HG02938 (cell line): Measurements from ENCODE around the gene HES3.

Experiments
- ATAC-seq: cut with Tn5 transposase; IDR thresholded peaks from one replicate; pipeline ENCODE4 v1.9.1; 2021; ENCODE audit warnings: mild to moderate bottlenecking, moderate library complexity; ENCODE audit not compliant: unreplicated experiment

Gene HES3

GRCh38 chr1:6260961-6261614, 17.1 kb downstream of the HES3 start, which contains the start of gene GPR153:
Gene GPR153, minus strand, starts transcription at chr1:6261098. Its CDS starts 6,193 bp downstream, at chr1:6254905.
- ATAC-seq: no peak

DNA sequence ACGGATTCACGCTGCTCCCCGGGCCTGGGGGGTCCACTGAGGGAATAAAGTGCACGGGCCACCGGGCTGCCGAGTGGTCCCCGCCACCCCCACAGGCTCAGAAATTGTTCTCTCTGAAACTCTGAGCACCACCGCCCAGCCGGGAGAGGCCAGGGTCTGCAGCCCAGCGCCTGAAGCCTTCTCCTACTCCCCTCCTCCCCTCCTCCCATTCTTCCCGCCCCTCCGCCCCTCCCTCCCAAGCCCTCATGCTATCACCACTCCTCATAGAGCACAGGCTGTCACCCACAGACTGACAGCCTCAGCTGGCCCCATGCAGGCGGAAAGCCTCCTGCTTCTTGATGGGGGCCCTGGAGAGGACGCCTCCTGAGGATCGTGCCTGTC, 17.6 kb downstream of the HES3 start:
- no peak for ATAC-seq

GRCh38 chr1:6262555-6263420, 18.8 kb downstream of the HES3 start:
- no peak for ATAC-seq

GRCh38 chr1:6263716-6264115, 19.7 kb downstream of the HES3 start:
- ATAC-seq: no peak

GRCh38 chr1:6265151-6265550, 21.2 kb downstream of the HES3 start:
- ATAC-seq: no peak

DNA sequence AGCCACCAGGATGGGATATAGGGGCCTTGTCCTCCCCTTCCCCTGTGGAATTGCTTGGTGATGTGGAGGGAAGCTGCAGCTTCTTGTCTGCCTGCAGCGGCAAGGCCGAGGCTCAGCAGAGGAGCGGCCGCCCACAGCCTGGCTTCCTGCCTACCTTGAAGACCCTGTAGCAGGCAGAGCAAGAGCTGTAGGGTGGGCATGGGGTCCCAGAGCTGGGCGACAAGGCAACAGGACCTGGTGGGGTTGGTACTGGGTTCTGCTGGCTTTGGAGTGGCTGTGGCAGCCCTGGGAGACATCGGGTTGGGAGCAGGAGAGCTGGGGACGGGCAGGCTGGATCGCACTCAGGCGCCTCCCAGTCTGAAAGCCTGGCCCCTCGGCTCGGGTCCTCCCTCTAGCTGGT, 22.7 kb downstream of the HES3 start:
- ATAC-seq: no peak

DNA sequence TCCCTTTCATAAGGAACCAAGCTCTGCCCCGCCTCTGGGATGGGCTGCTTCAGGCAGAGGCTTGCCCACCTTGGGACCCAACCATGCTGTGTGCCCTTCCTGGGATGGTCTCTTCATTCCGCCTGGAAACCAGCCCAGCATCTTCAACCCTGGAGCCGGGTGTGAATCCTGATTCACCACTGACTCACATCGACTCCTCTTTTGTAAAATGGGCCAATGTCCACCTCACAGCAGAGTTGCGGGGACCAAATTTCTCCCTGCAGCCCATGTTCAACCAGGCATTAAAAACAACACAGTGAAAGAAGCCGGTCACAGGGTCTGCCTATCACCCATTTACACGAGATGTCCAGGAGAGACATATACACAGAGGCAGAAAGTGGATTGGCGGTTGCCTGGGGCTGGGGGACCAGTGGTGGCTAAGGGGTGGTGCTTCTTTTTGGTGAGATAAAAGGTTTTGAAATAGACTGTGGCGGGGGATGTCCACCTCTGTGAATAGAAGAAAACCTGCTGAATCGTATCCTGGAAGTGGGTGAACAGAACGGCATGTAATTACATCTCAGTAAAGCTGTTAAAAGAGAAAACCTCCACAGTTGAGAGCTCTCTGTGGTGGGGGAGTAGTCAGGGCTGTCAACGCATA, 23.8 kb downstream of the HES3 start:
- no peak for ATAC-seq

DNA sequence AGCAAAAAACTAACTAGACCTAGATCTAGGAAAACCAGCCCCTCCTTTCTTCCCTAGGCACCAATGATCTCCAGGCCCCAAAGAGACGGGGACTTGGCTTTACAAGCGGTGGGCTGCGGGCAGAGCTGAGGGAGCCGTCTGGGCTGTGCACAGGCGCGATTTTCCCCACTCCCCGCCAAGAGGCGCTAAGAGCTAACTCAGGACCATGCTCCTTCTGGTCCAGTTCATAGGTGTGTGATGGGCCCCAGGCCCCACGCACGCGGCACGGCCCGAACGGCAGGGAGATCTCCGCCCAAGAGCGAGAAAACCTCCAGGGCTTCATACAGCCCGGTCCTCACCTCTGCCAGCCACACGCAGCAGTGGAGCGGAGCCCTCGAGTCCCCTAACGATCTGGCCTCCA, 24.4 kb downstream of the HES3 start:
- ATAC-seq: no peak

DNA sequence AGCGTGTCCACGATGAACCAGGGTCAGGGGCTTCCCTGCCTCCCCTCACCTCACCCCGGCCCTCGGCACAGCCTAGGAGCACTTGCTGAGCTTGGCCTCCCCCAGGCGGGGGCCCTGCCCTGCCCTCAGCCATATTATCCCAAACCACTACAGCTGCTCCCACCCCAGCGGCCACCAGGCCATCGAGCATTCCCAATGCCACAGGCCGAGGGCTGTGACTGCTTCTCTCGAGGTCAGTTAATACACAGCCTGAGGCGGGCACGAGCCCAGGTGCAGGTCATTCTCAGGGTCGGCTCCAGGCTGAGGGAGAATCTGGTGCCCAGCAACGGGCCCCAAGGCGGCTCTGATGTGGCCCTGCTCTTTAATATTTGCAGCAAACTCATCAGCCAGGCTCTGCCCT, 25.3 kb downstream of the HES3 start:
- ATAC-seq: no peak

DNA sequence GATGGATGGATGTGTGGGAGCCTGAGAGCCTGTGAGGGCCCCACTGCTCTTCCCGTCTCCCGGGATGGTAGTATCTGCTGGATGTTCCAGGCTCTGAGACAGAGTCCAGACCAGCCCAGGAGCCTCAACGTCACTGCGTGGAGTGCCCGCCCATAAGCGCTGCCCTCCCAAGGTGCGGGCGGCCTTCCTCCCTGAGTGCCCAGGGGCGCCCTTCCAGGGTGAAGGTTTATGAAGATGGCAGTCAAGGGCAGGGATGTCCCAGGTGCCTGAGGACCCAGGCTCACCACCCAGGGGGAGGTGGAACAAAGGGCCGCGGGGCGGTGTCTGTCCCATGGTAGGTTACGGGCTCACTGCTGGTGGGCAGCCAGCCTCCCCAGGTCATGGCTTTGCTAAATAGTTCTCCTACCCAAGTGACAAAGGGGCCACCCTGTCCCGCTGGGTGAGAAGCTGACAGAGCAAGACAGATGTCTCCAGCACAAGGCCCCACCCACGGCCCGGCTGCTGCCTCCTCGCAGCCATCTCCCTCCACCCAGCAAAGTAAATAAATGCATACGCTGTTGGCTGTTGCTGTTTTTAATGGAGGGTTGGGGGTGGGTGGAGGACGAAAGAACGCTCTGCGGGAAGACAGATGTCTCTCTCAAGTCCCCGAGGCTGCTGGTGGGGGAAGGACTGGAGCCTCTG, 25.9 kb downstream of the HES3 start:
- ATAC-seq: no peak

DNA sequence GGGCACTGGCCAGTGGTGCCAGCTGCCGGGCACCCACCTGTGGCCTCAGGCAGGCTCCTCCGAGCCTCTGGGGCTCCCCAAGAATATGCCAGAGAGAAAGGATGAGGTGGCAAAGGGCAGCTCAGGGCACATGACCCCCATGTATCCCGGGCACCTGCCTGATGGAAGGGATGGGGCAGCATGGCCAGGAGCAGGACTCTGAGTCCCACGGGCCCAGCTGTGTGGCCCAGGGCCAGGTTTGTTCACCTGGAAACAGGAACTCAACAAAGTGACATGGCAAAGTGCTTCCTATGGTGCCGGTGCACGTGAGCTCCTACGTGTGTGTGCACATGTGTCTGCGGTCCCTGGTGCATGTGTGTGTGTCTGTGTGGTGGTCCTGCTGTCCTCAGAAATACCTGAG, 26.4 kb downstream of the HES3 start:
- ATAC-seq: no peak

- ATAC-seq: no peak
Measured at GRCh38 chr1:6271006-6271405, 27.0 kb downstream of the HES3 start.

DNA sequence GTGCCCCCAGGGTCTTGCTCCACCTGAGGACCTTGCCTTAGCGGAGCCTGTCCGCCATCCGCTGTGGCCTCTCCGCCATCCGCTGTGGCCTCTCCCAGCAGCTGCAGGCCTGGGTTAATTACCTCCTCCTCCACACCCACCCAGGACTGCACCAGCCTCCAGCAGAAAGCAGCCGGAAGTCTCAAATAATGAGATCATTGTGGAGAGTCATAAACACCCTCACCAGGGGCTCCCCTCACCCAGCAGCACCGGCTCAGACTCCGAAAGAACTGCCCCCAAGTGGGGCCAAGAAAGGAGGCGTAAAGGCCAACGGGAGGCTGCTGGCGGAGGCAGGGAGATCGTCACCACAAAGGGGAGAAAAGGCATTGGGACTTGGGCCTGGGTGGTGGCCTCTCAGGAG, 27.6 kb downstream of the HES3 start:
- ATAC-seq: no peak

- ATAC-seq: no peak
Measured at GRCh38 chr1:6272452-6272851, 28.5 kb downstream of the HES3 start.

GRCh38 chr1:6272868-6273267, 28.9 kb downstream of the HES3 start:
- ATAC-seq: no peak

DNA sequence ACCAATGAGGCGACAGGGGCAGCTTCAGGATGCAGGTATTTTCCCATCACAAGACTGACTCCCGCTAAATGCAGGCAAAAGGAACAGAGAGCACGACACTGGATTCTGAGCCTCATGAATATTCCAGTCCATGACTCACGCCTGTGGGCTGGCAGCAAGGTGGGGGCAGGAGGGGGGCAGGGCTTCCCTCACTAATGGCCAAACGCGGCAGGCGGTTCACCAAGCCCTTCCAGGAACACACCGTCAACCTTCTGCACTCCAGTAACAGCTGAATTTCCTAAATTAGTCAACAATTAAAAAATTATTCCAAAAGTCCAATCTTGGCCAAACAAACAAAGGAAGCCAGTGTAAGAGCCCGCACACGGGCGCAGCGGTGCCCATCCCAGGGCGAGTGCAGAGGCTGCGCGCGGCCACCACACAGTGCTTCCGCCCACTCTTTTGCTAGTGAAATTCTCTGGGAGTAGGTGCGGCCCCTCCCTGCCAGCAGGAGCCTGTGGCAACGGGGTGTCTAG, 29.5 kb downstream of the HES3 start:
- no peak for ATAC-seq

DNA sequence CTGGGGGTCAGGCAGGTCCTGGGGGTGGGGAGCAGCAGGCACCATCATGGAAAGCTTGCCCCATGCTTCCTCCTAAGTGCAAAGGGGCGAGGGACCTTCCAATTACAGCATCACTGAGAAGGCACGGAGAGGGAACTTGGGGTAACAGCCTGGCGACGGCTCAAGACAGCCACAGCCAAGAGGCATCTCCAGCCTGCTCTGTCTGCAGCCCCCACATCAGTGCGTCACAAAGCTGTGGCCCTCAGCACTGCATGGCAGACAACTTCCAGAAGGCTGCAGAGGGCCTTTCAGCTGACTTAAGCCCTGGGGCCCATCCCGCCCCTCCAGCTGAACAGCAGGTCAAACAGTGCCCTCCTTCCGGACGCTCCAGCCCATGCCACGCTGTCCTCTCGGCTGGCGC, 30.1 kb downstream of the HES3 start:
- ATAC-seq: no peak

GRCh38 chr1:6274622-6275139, 30.7 kb downstream of the HES3 start:
- no peak for ATAC-seq

DNA sequence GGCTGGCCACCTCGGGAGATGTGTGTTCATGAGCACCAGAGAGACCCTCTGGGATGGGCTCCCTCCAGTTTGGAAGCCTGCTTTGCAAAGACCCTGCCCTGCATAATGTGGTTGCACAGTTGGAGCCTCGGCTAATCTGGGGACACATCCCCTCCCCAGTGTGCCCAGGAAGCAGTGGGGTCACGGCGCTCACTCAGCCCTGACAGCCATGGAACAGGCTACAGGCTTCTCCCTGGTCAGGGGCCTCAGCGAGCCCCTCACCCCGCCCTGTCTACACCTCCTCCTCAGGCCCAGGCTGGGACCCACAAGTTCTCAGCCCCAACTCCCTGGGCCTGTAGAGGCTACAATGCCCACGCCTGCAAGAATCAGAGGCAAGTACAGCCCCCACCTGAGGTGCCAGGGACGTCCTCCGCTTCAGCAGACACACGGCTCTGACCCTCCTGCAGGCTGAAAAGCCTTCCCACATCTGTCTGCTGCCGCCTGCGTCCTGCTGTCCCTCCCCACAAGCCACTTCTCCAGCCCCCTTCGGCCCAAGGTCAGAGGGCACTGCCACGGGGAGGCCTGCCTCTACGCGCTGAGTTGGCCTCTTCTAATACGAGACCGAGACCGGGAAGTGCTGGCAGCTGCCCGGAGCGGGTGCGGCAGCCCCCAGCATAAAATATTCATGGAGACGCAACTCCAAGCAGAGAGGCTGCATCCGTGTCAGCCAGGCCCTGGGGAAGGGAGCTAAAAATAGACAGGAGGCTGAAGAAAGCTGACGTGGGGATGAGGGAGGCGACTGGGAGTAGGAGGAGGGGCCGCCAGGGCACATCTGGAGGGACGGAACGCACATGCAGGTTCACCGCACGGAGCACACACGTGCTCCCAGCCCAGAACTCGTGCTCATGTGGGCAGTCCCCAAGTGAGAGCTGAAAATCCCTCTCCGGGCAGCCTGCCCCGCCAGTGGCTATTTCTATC, 32.1 kb downstream of the HES3 start:
- no peak for ATAC-seq
